GM12878 (cell line): Measurements from ENCODE around the gene CIB2. TPM values are rescaled to one million over a fixed set of nuclear protein-coding genes. Genes with fewer than 3 reads are reported as not detected.

Experiments used
- BMI1 ChIP-seq: fragments of 450-650 bp; IDR thresholded peaks from 2 replicates; pipeline ENCODE4 v1.6.1; 2016; ENCODE audit warnings: mild to moderate bottlenecking, moderate library complexity, borderline replicate concordance
- BRCA1 ChIP-seq: IDR thresholded peaks from 2 replicates; pipeline ENCODE4 v1.6.1; 2011; ENCODE audit warnings: low read depth, low read length, improper control_type of control experiment
- CBX3 ChIP-seq: fragments of 200-600 bp; sonication (generic); IDR thresholded peaks from 2 replicates; pipeline ENCODE4 v1.6.1; 2016; ENCODE audit warnings: low read depth, borderline replicate concordance
- CREB1 ChIP-seq: IDR thresholded peaks from 2 replicates; pipeline ENCODE4 v1.6.1; 2012; ENCODE audit warnings: low read depth, mild to moderate bottlenecking, inconsistent platforms
- DPF2 ChIP-seq: fragments of 450-650 bp; IDR thresholded peaks from 2 replicates; pipeline ENCODE4 v1.6.1; 2017; ENCODE audit warnings: mild to moderate bottlenecking
- E2F8 ChIP-seq: fragments of 450-650 bp; IDR thresholded peaks from 2 replicates; pipeline ENCODE4 v1.6.1; 2018; ENCODE audit warnings: mild to moderate bottlenecking, low read depth, moderate library complexity; ENCODE audit not compliant: partially characterized antibody
- HDGF ChIP-seq: fragments of 450-650 bp; IDR thresholded peaks from 2 replicates; pipeline ENCODE4 v1.6.1; 2016; ENCODE audit warnings: antibody characterized with exemption
- HSF1 ChIP-seq: fragments of 150-350 bp; IDR thresholded peaks from 2 replicates; pipeline ENCODE4 v1.6.1; 2014; ENCODE audit warnings: mild to moderate bottlenecking, low read depth, low read length
- KDM1A ChIP-seq: fragments of 200-600 bp; sonication (generic); IDR thresholded peaks from 2 replicates; pipeline ENCODE4 v1.6.1; 2016; ENCODE audit warnings: borderline replicate concordance
- MTA2 ChIP-seq: fragments of 450-650 bp; IDR thresholded peaks from 2 replicates; pipeline ENCODE4 v1.6.1; 2016; ENCODE audit warnings: low read depth, mild to moderate bottlenecking, moderate library complexity
- NR2C1 ChIP-seq: fragments of 450-650 bp; IDR thresholded peaks from 2 replicates; pipeline ENCODE4 v1.6.1; 2017; ENCODE audit warnings: antibody characterized with exemption, mild to moderate bottlenecking, moderate library complexity
- NRF1 ChIP-seq: conservative IDR thresholded peaks from 2 replicates; pipeline ENCODE4 v1.6.1; 2011; ENCODE audit warnings: mild to moderate bottlenecking, low read depth, low read length, improper control_type of control experiment
- POLR2AphosphoS2 ChIP-seq: IDR thresholded peaks from 2 replicates; pipeline ENCODE4 v1.6.1; 2011; ENCODE audit warnings: low read depth, mild to moderate bottlenecking, low read length, improper control_type of control experiment, moderate library complexity
- POLR2AphosphoS5 ChIP-seq: IDR thresholded peaks from 2 replicates; pipeline ENCODE4 v1.6.1; 2011; ENCODE audit warnings: mild to moderate bottlenecking, low read length, inconsistent platforms
- RFX5 ChIP-seq: IDR thresholded peaks from 2 replicates; pipeline ENCODE4 v1.6.1; 2011; ENCODE audit warnings: low read depth, low read length, improper control_type of control experiment
- RUNX3 ChIP-seq: IDR thresholded peaks from 2 replicates; pipeline ENCODE4 v1.6.1; 2012; ENCODE audit warnings: low read length, inconsistent platforms
- SIN3A ChIP-seq: IDR thresholded peaks from 2 replicates; pipeline ENCODE4 v1.6.1; 2012; ENCODE audit warnings: low read depth, low read length, improper control_type of control experiment
- SMAD5 ChIP-seq: IDR thresholded peaks from 2 replicates; pipeline ENCODE4 v1.6.1; 2016; ENCODE audit warnings: antibody characterized with exemption, low read depth
- SMC3 ChIP-seq: IDR thresholded peaks from 2 replicates; pipeline ENCODE4 v1.6.1; 2011; ENCODE audit warnings: low read length, improper control_type of control experiment, borderline replicate concordance
- SP1 ChIP-seq: IDR thresholded peaks from one replicate; pipeline ENCODE4 v1.6.1; 2011; ENCODE audit warnings: low read depth, low read length
- TAF1 ChIP-seq: IDR thresholded peaks from 2 replicates; pipeline ENCODE4 v1.6.1; 2011; ENCODE audit warnings: mild to moderate bottlenecking, low read depth, low read length, borderline replicate concordance
- USF2 ChIP-seq: IDR thresholded peaks from 2 replicates; pipeline ENCODE4 v1.6.1; 2011; ENCODE audit warnings: low read depth, low read length, improper control_type of control experiment, borderline replicate concordance
- ZNF687 ChIP-seq: fragments of 450-650 bp; IDR thresholded peaks from 2 replicates; pipeline ENCODE4 v1.6.1; 2017; ENCODE audit warnings: mild to moderate bottlenecking, moderate library complexity
- polyA plus RNA-seq, 11 experiments: library from polyadenylated mRNA; depleted of rRNA in 4 of 11; unstranded in 6 of 11; stranded (reverse) in 5 of 11; fragments of >200 nt; fragmentation: Nextera tagmentation in 4 of 11; fragmentation: Illumina TruSeq in 1 of 11; extraction: Ambion mirVana in 4 of 11; extraction: Trizol in 1 of 11; gene quantifications; 1 replicate in 1 of 11; 2 replicates in 10 of 11; pipeline versions ENCODE4 v1.2.1 to v1.2.3, GENCODE V29; 2011 to 2016; ENCODE audit warnings: inconsistent platforms in 2 of 11, missing spikeins in 2 of 11, low read depth in 1 of 11
- total RNA-seq, 4 experiments: library from RNA; depleted of rRNA in 3 of 4; stranded (reverse); fragments of >200 nt in 3 of 4; fragmentation: Illumina TruSeq in 1 of 4; extraction: Trizol in 1 of 4; gene quantifications; 2 replicates each; pipeline versions ENCODE4 v1.2.1 to v1.2.3, GENCODE V29; 2013 to 2021

The CIB2 gene
- total and polyA plus RNA-seq, 10 of the 15 experiments (the other 5 are each of a cell fraction or from before 2014, with no cell fraction given): 0.56 to 12.1 (median 7.1) TPM

- TF ChIP-seq POLR2AphosphoS2 (peak; percentile 74; the same call in 1 of the 2 replicates), USF2 (no peak), TAF1 (peak; percentile 84; the same call in 1 of the 2 replicates), ZNF687 (peak; percentile 84), NRF1 (peak; percentile 50), SMAD5 (peak; percentile 87; the same call in 1 of the 2 replicates), KDM1A (no peak), RFX5 (no peak), SMC3 (no peak), RUNX3 (no peak), SP1 (peak; percentile 84), POLR2AphosphoS5 (peak; percentile 93), CREB1 (peak; percentile 66; the same call in 1 of the 2 replicates), DPF2 (peak; percentile 85), CBX3 (no peak), NR2C1 (peak; percentile 58; the same call in 1 of the 2 replicates), E2F8 (no peak), HDGF (peak; percentile 34; the same call in 1 of the 2 replicates), HSF1 (no peak), BMI1 (no peak), BRCA1 (no peak), SIN3A (peak; percentile 31; the same call in 1 of the 2 replicates), MTA2 (no peak)
These were observed 18.0 kb upstream of the CIB2 start, which contains the start of gene IDH3A (continued) for GRCh38 chr15:78149068-78149804.
